GM18511 (cell line): ENCODE data around the gene SNRPD1.
"Not testable (repeated sequence)": the region's sequence is repeated elsewhere in the genome, so short reads cannot be mapped to it uniquely, and the experiment has no call there.

Experiments
- ATAC-seq: cut with Tn5 transposase; IDR thresholded peaks from one replicate; pipeline ENCODE4 v1.9.1; 2021; ENCODE audit warnings: mild to moderate bottlenecking, moderate library complexity; ENCODE audit not compliant: unreplicated experiment

SNRPD1 gene

GRCh38 chr18:21612125-21613039 is at the start of gene SNRPD1:
Gene SNRPD1 (plus strand): TSS chr18:21612314. CDS start chr18:21612430, 116 bp downstream.
- ATAC-seq: peak; percentile 98

GRCh38 chr18:21571772-21572171 is 40.3 kb upstream of the SNRPD1 start:
- ATAC-seq: no peak

DNA sequence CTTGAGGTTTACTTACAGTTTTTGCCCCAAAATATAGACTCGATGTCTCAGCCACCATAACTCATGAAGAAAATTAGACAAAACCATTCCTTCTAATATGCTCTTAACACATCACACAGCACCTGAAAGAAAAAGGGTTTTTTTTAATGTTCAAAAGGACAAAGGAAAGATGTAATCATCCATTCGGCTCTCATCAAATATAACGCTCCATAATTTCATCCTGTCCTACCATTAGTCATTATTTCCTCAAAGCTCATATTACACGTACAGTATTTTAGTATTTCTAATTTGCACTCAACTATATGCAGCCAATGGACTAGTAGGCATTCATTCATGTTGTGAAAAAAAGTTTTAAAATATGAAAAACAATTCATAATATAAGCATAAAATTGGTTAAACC is 36.5 kb upstream of the SNRPD1 start:
- no peak for ATAC-seq

GRCh38 chr18:21584391-21584790 is 27.7 kb upstream of the SNRPD1 start:
- ATAC-seq: no peak

GRCh38 chr18:21592361-21592760 is 19.8 kb upstream of the SNRPD1 start:
- ATAC-seq: not testable (repeated sequence)

DNA sequence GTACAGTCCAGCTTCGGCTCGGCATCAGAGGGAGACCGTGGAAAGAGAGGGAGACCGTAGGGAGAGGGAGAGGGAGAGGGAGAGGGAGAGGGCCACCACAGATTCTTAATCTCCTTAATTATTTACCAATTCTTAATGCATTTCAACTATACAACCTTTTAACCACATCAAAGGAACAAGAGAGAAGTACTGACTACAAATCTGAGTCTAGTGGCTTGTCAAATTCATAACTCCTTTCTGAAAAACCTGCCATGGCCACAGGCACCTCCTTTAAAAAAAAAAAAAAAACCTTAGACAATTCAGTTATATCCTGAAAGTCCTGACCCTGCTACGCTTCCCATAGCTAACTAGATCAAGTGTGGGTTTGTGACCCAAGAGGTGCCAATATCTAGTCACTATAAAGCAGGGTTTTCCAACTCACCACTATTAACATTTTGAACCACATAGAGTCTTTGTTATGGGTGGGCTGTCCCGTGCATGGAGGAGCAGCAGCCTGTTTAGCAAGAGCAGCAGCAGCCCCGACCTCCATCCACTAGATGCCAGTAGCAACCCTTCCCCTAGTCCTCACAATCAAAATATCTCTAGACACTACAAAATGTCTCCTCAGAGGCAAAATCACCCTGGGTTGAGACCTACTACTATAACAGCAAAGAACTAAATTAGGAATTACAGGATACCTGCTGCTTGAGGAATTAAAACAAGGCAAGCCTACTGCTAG is 18.4 kb upstream of the SNRPD1 start:
- no peak for ATAC-seq

GRCh38 chr18:21597620-21598019 is 14.5 kb upstream of the SNRPD1 start:
- no peak for ATAC-seq

DNA sequence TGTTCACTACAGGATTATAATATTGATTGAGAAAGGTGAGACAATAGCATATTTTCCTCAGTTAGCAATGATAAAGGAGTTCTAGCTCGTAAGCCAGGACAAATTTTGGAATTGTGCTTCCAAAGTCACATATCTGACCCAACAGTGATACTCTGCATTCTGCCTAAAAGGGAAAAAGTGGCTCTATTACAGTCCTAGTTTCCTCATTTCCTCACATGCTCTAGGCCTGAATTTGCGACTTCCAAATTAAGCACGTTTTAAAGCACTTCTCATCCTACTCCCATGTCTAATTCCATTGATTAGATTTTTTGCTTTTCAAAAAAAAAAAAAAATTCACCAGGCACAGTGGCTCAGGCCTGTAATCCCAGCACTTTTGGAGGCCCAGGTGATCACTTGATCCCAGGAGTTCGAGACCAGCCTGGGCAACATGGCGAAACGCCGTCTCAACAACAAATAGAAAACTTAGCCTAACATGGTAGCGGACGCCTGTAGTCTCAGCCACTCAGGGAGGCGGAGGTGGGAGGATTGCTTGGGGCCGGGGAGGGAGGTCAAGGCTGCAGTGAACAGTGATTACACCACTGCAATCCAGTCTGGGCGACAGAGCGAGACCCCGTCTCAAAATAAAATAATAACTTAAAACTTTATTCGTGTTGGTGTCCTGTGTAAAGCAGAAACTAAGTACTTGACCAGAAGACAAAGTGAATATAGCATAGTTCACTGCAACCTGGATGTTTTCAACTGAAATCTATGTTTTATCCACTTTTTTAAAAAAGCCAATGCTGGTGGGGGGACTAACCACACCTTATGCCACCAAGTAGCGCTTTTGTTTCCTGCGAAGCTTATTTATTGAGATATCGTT is 13.2 kb upstream of the SNRPD1 start:
- ATAC-seq: no peak

- ATAC-seq: peak; percentile 48
Measured at GRCh38 chr18:21599585-21600525, 12.3 kb upstream of the SNRPD1 start.

DNA sequence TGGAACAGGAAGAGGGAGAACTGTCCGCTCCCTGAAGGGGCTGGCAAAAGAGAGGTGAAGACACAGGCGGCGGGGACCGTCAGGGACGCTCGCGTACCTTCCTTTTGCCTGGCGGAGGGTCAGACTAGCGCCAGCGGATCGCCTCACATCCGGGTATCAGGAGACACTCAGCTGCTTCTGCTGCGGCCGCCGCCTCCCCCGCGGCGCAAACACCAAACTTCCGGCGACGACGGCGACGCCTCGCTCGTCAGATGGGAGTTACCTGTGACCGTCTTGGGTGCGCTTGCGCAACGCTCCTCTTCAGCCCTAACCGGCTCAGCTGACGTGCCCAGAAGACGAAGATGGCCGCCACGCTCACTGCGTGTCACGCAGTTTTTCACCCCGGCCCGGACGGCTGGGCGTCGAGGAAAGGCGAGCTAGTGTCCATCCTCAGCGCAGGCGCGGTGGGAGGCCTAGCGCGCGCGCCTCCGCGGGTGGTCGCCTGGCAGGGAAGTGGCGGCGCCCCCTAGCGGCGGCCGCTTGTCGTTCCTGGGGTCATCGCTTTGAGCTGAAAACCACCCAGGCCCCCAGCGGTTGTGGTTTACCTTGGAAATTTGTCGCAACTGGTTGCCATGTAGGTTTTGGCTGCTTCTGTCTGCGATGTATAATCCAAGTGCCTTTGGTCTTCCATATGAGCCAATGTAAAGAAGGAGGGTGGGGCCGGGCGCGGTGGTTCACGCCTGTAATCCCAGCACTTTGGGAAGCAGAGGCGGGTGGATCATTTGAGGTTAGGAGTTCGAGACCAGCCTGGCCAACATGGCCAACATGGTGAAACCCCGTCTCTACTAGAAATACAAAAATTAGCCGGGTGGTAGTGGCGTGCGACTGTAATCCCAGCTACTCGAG is 11.3 kb upstream of the SNRPD1 start, which contains the start of gene ESCO1:
TSS of gene ESCO1 (minus strand) at position 179 of the 885 bp plus-strand sequence. CDS start 25,861 bp downstream, outside the sequence.
- ATAC-seq: peak; percentile 85

DNA sequence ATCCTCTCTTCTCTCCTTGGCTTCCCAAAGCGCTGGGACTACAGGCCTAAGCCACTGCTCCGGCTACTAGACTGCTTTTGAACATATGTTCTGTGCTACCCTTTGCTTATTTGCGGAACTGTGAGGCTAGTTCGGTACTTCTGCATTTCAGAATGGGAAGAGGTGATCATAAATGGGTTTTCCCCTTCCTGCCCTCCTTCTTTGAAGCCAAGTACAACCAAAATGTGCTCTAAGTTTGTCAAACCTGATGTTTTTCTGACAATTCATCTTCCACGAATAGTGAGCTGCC is 9.9 kb upstream of the SNRPD1 start:
- no peak for ATAC-seq

DNA sequence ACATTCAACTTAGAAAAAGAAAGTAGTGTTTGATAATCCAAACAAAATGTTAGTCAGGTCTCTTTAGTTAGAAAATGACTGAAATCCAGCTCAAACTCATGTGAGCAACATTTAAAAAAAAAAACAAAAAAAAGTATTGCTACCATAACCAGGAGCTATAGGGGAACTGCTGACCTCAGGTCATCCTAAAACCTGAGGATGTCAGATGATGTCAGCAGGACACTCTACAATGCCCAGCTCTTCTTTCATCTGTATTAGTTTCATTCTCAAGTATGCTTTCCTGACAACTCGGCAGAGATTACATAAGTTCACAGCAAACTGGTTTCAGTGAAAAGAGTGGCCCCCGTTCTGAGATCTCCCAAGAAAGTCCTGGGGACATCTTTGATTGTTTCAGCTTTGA is 7.4 kb upstream of the SNRPD1 start:
- no peak for ATAC-seq

- ATAC-seq: no peak
Measured at GRCh38 chr18:21605213-21605612, 6.9 kb upstream of the SNRPD1 start.

- ATAC-seq: peak; percentile 10
Measured at GRCh38 chr18:21611401-21612124, 551 bp upstream of the SNRPD1 start.

DNA sequence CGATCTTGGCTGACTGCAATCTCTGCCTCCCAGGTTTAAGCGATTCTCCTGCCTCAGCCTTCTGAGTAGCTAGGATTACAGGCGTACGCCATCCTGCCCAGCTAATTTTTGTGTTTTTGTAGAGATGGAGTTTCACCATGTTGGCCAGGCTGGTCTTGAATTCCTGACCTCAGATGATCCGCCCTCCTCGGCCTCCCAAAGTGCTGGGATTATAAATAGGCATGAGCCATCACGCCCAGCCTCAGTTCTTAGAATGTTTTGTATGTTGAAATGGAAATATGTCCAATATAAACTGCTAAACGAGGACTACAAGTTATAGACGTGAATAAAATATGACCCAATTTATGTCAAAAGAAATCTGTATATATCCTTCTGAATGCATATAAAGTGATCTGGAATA is 9.5 kb downstream of the SNRPD1 start:
- not testable (repeated sequence) for ATAC-seq

- peak; percentile 98 for ATAC-seq
Measured at GRCh38 chr18:21629089-21629832, 17.1 kb downstream of the SNRPD1 start.

DNA sequence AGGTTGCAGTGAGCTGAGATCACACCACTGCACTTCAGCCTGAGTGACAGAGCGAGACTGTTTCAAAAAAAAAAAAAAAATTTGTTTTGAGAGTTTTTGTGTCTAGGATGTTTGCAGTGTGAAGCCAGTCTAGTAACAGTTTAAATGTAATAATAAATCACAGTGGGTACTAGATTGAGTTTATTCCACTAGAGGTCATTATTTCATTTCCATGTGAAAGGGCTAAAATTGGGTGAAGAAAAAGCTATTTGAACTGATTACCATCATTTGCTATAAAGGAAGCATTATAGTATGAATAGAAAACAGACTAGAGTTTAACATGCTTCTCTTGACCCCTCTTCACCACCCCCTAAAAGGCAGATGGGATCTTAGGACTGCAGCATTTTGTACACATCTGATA is 20.3 kb downstream of the SNRPD1 start:
- ATAC-seq: no peak
